GM18502 (cell line): ENCODE data around the gene H2AZ2.
"Not testable (repeated sequence)": the region's sequence is repeated elsewhere in the genome, so short reads cannot be mapped to it uniquely, and the experiment has no call there.

Experiments used
- ATAC-seq: cut with Tn5 transposase; IDR thresholded peaks from one replicate; pipeline ENCODE4 v1.9.1; 2021; ENCODE audit warnings: mild to moderate bottlenecking; ENCODE audit not compliant: unreplicated experiment, poor library complexity

Gene H2AZ2

GRCh38 chr7:44871918-44872317 lies 24.0 kb upstream of the H2AZ2 start:
- not testable (repeated sequence) for ATAC-seq

- not testable (repeated sequence) for ATAC-seq
Measured at GRCh38 chr7:44870780-44871179, 22.9 kb upstream of the H2AZ2 start.

- not testable (repeated sequence) for ATAC-seq
Measured at GRCh38 chr7:44870336-44870735, 22.4 kb upstream of the H2AZ2 start.

- no peak for ATAC-seq
Measured at GRCh38 chr7:44867073-44867995, 19.4 kb upstream of the H2AZ2 start.

- not testable (repeated sequence) for ATAC-seq
Measured at GRCh38 chr7:44861949-44862348, 14.1 kb upstream of the H2AZ2 start.

GRCh38 chr7:44858161-44858560 lies 10.3 kb upstream of the H2AZ2 start:
- ATAC-seq = no peak

GRCh38 chr7:44854644-44855364 lies 6.9 kb upstream of the H2AZ2 start:
- ATAC-seq = no peak

GRCh38 chr7:44853391-44853790 lies 5.5 kb upstream of the H2AZ2 start:
- no peak for ATAC-seq

GRCh38 chr7:44852590-44852989 lies 4.7 kb upstream of the H2AZ2 start:
- ATAC-seq = no peak

- ATAC-seq = no peak
Measured at GRCh38 chr7:44849885-44850544, 2.1 kb upstream of the H2AZ2 start.

GRCh38 chr7:44849259-44849884 lies 1.5 kb upstream of the H2AZ2 start:
- no peak for ATAC-seq

GRCh38 chr7:44847509-44847919 lies 373 bp downstream of the H2AZ2 start:
- peak; percentile 68 for ATAC-seq

- no peak for ATAC-seq
Measured at GRCh38 chr7:44846816-44847508, 925 bp downstream of the H2AZ2 start.

GRCh38 chr7:44846390-44846789 lies 1.5 kb downstream of the H2AZ2 start:
- not testable (repeated sequence) for ATAC-seq

GRCh38 chr7:44845451-44845850 lies 2.4 kb downstream of the H2AZ2 start:
- no peak for ATAC-seq

- ATAC-seq = not testable (repeated sequence)
Measured at GRCh38 chr7:44843440-44843839, 4.4 kb downstream of the H2AZ2 start.

- ATAC-seq = not testable (repeated sequence)
Measured at GRCh38 chr7:44842675-44843074, 5.2 kb downstream of the H2AZ2 start.

GRCh38 chr7:44838751-44839150 lies 9.1 kb downstream of the H2AZ2 start:
- ATAC-seq = no peak

GRCh38 chr7:44827567-44827966 lies 20.3 kb downstream of the H2AZ2 start:
- no peak for ATAC-seq
